Mucosa of descending colon (tissue), 3 donors: ENCODE measurements around the gene NCDN. TPM values are rescaled to one million over a fixed set of nuclear protein-coding genes. Genes with fewer than 3 reads are reported as not detected.
A peak's percentile ranks its signal among the peaks of the same experiment; 100 is the strongest.
"Not testable (repeated sequence)": the region's sequence is repeated elsewhere in the genome, so short reads cannot be mapped to it uniquely, and the experiment has no call there.

ENCODE experiments used
- ATAC-seq: fragments of 200-7000 bp; cut with Tn5 transposase; one replicate; pipeline ENCODE4 v1.9.1; 2020; ENCODE audit warnings: mild to moderate bottlenecking, moderate library complexity
- DNase-seq, 3 donors: peaks; one replicate each; pipeline ENCODE4 v3.0.0-alpha.2; 2020
- H3K36me3 ChIP-seq: fragments of 200-600 bp; one replicate; pipeline ENCODE4 v1.8.0; 2021; ENCODE audit warnings: low read depth, mild to moderate bottlenecking
- H3K4me1 ChIP-seq: fragments of 200-600 bp; one replicate; pipeline ENCODE4 v1.8.0; 2021; ENCODE audit warnings: low read depth, mild to moderate bottlenecking
- H3K4me3 ChIP-seq: fragments of 200-600 bp; one replicate; pipeline ENCODE4 v1.8.0; 2021; ENCODE audit warnings: mild to moderate bottlenecking
- H3K9me3 ChIP-seq: fragments of 200-600 bp; one replicate; pipeline ENCODE4 v1.8.0; 2021; ENCODE audit warnings: mild to moderate bottlenecking
- intact Hi-C, 2 donors: fragments of 100-400 bp; cut with DNase I in 1 of 2; cut with micrococcal nuclease in 1 of 2; formaldehyde crosslinking; loops; one replicate each; pipeline versions ENCODE4 v1.11.0 to v1.11.1; 2022; cut with DNase I, micrococcal nuclease
- total RNA-seq, 3 donors: library from RNA; stranded (reverse); fragmentation: NEBNext Ultra II Directional in 2 of 3; extraction: Animal tissue kit (Norgen Biotek cat#: 25700) in 2 of 3; gene quantifications; one replicate each; pipeline versions ENCODE4 v1.2.1 to v1.2.4, GENCODE V29; 2021 to 2023
- TF ChIP-seq, protein P1 (sequence below): fragments of 200-600 bp; IDR thresholded peaks from one replicate; pipeline ENCODE4 v1.8.0; 2022; ENCODE audit warnings: antibody characterized with exemption, mild to moderate bottlenecking
- donor health status: DM: no; HTN: no; CAD: no; lungs with moderate emphysema.
- donor health status: DM: no; HTN: no; CAD: no.
- donor health status: DM: no; HTN: yes; CAD: no.

NCDN gene
- total RNA-seq, 3 donors from 2014 or later: 6.7 to 30.4 (median 11.2) TPM

DNA sequence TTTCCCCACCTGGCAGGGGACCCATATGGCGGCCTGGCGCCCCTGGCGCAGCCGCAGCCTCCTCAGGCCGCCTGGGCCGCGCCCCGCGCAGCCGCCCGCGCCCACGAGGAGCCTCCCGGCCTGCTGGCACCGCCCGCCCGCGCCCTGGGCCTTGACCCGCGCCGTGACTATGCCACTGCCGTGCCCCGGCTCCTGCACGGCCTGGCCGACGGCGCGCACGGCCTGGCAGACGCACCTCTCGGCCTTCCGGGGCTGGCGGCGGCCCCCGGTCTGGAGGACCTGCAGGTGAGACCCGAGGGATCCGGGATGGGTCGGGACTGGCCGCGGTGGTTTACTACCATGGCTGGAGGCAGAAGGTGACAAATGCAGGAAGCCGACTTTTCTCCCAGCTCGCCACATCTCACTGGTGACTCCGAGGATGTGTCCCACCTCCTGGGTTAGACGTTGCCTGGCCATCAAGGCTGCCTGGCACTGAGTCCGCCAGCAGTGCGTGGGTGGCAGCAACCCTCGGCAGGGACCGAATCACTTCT lies 16.6 kb downstream of the NCDN start:
- H3K36me3 ChIP-seq: no peaks in the 10 kb centered on the region
- intact Hi-C loops: no loop called here
- H3K4me3 ChIP-seq: no peak overlapping the region
- no peak for DNase-seq
- no peaks in the 10 kb centered on the region for H3K9me3 ChIP-seq
- peak; percentile 4 for ATAC-seq
- H3K4me1 ChIP-seq: peaks cover 19% of the 10 kb centered on the region
- TF ChIP-seq, protein P1, sequence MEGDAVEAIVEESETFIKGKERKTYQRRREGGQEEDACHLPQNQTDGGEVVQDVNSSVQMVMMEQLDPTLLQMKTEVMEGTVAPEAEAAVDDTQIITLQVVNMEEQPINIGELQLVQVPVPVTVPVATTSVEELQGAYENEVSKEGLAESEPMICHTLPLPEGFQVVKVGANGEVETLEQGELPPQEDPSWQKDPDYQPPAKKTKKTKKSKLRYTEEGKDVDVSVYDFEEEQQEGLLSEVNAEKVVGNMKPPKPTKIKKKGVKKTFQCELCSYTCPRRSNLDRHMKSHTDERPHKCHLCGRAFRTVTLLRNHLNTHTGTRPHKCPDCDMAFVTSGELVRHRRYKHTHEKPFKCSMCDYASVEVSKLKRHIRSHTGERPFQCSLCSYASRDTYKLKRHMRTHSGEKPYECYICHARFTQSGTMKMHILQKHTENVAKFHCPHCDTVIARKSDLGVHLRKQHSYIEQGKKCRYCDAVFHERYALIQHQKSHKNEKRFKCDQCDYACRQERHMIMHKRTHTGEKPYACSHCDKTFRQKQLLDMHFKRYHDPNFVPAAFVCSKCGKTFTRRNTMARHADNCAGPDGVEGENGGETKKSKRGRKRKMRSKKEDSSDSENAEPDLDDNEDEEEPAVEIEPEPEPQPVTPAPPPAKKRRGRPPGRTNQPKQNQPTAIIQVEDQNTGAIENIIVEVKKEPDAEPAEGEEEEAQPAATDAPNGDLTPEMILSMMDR: no peak

DNA sequence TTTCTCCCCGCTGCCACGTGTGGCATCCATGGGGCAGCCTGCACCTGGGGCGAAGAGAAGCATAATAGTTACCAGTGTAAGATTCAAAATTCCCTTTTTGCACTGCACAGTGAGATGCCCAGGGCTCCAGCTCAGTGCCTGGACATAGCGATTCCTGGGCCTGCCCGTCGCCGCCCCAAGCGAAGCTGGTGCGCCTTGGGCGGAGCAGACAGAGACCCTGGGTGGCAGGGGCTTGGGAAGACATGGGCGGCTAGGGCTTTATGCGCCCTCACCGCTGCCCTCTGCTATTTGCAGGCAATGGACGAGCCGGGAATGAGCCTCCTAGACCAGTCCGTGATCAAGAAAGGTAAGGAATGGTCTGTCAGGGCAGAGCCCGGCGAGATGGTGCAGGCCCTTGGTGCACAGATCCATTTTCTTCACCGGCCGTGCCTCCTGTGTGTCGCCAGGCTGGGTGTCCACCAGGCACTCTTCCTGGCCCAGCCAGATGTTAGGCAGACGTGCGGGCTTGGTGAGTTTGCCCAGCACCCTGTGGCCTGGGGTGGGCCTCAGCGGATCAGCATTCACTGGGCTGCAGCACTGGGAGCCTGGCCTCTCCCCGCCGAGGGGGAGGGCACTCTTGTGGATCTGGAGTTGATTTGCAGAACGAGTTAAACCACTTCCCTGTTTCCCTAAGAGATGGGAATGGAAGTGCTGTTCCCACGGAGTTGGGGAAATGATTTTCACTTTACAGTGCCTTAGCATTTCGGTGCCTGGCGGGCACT lies 17.2 kb downstream of the NCDN start:
- DNase-seq (no peak), ATAC-seq (peak; percentile 22)
- intact Hi-C loops: loop anchor here in 1 of 2 donors (5.0 kb wide), 1 partner anchor 142 kb away; the partner anchor contains the start of gene C1orf216
- TF ChIP-seq, protein P1: no peak
- Histone ChIP-seq H3K4me1 (peaks cover 19% of the 10 kb centered on the region), H3K9me3 (no peaks in the 10 kb centered on the region), H3K4me3 (no peak overlapping the region), H3K36me3 (no peaks in the 10 kb centered on the region)

DNA sequence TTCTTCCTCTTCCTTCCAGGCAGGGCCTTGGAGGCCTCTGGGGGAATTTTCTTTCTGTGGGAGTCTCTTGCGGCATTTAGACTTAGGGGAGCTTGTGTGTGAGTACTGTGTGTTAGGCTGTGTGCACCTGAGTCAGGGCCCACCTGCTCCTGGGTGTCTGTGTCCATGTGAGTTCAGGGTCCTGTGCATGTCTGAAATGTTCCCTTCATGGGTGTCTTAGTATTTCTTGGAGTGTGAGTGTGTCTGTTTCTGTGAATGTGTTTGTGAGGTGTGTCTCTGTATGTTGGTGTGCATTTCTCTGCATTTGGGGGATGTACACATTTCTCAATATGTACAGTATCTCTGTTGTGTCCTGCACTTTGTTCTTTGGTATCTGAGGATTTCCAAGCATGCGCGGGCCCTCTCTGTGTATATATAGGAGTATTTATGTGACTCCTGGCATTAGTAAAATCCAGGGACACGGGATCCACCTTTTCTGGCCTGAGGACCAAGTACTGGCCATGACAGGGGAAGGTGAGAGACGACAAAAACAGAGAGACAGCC lies 17.9 kb downstream of the NCDN start:
- intact Hi-C loops: loop anchor here in 1 of 2 donors (5.0 kb wide), 1 partner anchor 142 kb away; the partner anchor contains the start of gene C1orf216
- TF ChIP-seq, protein P1: no peak
- DNase-seq (no peak), ATAC-seq (no peak)
- no peaks in the 10 kb centered on the region for H3K9me3 ChIP-seq
- H3K36me3 ChIP-seq: no peaks in the 10 kb centered on the region
- H3K4me3 ChIP-seq: no peak overlapping the region
- H3K4me1 ChIP-seq: peaks cover 19% of the 10 kb centered on the region

DNA sequence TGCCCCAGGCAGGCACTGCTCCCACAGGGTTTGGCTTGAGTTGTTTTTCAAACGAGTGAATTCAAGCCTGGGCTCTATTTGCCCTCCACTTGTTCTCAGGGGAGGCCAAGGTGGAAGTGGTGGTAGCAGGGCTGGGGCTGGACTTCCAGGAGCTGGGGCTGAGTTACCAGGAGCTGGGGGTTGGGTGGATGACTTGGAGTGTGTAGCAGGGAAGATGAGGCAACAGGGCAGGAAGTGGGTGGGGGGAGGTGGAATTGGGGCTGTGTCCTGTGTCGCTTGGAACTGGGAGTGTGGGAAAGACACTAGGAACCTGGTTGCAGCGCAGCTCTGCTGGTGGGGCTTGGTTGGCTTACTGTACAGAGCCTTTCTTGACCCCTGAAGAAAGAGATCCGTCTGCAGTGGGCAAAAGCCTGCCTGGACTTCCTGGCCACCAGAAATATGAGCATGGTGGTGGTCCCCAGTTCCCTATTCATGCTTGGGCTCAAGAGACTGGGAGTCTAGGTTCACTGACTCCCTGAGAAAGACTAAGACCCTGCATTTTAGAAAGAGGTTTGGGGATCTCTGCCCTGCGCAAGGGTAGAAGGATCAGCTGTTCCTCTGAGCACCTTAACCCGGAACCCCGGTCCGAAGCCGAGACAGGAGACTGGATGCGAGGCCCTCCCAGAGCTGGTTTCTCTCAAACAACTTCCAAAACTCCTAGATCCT lies 18.6 kb downstream of the NCDN start:
- peaks cover 19% of the 10 kb centered on the region for H3K4me1 ChIP-seq
- ATAC-seq (no peak), DNase-seq (no peak)
- no peaks in the 10 kb centered on the region for H3K9me3 ChIP-seq
- intact Hi-C loops: loop anchor here in 1 of 2 donors (5.0 kb wide), 1 partner anchor 141 kb away; the partner anchor contains the start of gene C1orf216
- TF ChIP-seq, protein P1: no peak
- H3K36me3 ChIP-seq: no peaks in the 10 kb centered on the region
- no peak overlapping the region for H3K4me3 ChIP-seq

DNA sequence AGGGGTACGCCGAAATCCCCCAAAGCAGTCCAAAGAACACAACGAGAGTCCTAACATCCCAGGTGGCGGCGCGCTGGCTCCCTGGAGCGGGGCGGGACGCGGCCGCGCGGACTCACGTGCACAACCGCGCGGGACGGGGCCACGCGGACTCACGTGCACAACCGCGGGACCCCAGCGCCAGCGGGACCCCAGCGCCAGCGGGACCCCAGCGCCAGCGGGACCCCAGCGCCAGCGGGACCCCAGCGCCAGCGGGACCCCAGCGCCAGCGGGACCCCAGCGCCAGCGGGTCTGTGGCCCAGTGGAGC lies 19.1 kb downstream of the NCDN start:
- intact Hi-C loops: loop anchor here in 1 of 2 donors (5.0 kb wide), 1 partner anchor 141 kb away; the partner anchor contains the start of gene C1orf216
- DNase-seq, H3K9me3 ChIP-seq, H3K36me3 ChIP-seq, ATAC-seq, H3K4me3 ChIP-seq: not testable (repeated sequence)
- peaks cover 19% of the 10 kb centered on the region for H3K4me1 ChIP-seq
